Thyroid gland (tissue), 4 donors: ENCODE measurements around the gene MMD. TPM values are rescaled to one million over a fixed set of nuclear protein-coding genes. Genes with fewer than 3 reads are reported as not detected.

Experiments
- DNase-seq, 2 donors: peaks; one replicate each; pipeline ENCODE4 v3.0.0-alpha.2; 2019
- H3K27ac ChIP-seq, 3 donors: fragments of 200-600 bp; sonication (generic); 1 replicate in 2 of 3; 2 replicates in 1 of 3; pipeline ENCODE4 v1.5.1; 2016 to 2019; ENCODE audit warnings: mild to moderate bottlenecking in 1 of 3, moderate library complexity in 1 of 3
- H3K27me3 ChIP-seq: fragments of 200-600 bp; sonication (generic); one replicate; pipeline ENCODE4 v1.5.1; 2019
- H3K36me3 ChIP-seq, 2 donors: fragments of 200-600 bp; sonication (generic); one replicate each; pipeline ENCODE4 v1.5.1; 2016 to 2019
- H3K4me1 ChIP-seq, 2 donors: fragments of 200-600 bp; sonication (generic); one replicate each; pipeline ENCODE4 v1.5.1; 2017 to 2019
- H3K4me3 ChIP-seq, 3 donors: fragments of 200-600 bp; sonication (generic); replicated peaks in 1 of 3; 1 replicate in 2 of 3; 2 replicates in 1 of 3; pipeline ENCODE4 v1.5.1; 2016; ENCODE audit warnings: mild to moderate bottlenecking in 1 of 3
- H3K9me3 ChIP-seq: fragments of 200-600 bp; sonication (generic); one replicate; pipeline ENCODE4 v1.5.1; 2017
- CTCF ChIP-seq, 6 experiments: fragments of 200-600 bp in 3 of 6; fragments of 450-650 bp in 3 of 6; sonication (generic) in 3 of 6; IDR thresholded peaks; one replicate each; pipeline ENCODE4 v1.5.1; 2016 to 2019; ENCODE audit warnings: antibody characterized with exemption in 6 of 6, mild to moderate bottlenecking in 2 of 6, inconsistent platforms in 1 of 6, moderate library complexity in 1 of 6
- POLR2A ChIP-seq, 2 donors: fragments of 450-650 bp; IDR thresholded peaks; one replicate each; pipeline ENCODE4 v1.6.1; 2017; ENCODE audit warnings: antibody characterized with exemption in 2 of 2, mild to moderate bottlenecking in 2 of 2, moderate library complexity in 1 of 2
- WGBS, 2 donors: methylation state at CpG; one replicate each; pipeline ENCODE4 v1.1.5; 2017; 5-methylcytosine and 5-hydroxymethylcytosine counted together
- intact Hi-C: fragments of 100-400 bp; cut with DNase I; formaldehyde crosslinking; loops from one replicate; pipeline ENCODE4 v1.15.1; 2023
- total RNA-seq, 4 donors: library from RNA; depleted of rRNA; stranded (reverse); fragments of >200 nt; gene quantifications; one replicate each; pipeline ENCODE4 v1.2.3, GENCODE V29; 2016

MMD gene
- total RNA-seq, 4 donors from 2014 or later, result 8.9 to 21.9 (median 15.3) TPM

DNA sequence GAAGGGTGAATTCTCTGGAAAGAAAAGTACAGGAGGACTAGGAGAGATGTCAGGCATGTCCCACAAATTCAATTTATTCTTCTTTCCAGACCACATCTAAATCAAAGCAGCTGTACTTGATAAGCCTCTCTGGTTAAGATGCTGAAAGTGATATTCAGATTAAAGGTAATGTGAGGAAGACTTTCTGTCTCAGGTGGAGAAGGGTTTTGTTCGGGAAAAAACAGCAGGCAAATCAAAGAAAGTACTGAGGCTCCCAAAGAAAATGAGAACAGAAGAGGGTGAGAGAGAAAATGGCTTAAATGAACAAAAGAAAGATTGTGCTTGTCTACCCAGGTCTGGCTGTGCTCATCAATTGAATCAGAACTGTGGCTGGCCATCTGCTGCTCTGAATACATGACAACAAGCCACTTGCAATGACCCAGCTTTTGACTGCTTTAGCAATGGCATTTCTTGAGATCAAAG is 55.6 kb downstream of the MMD start:
- no peaks in the 10 kb centered on the region for H3K9me3 ChIP-seq
- 94 to 96% methylated on average over 1 of the region's 1 CpG for WGBS, 2 donors
- intact Hi-C loops, result no loop called here
- H3K36me3 ChIP-seq, result no peaks in the 10 kb centered on the region
- H3K4me1 ChIP-seq, result no peaks in the 10 kb centered on the region
- TF ChIP-seq CTCF (IDR thresholded peaks at IDR 0.05) (no peak), POLR2A (IDR thresholded peaks at IDR 0.05) (no peak)
- no peak overlapping the region for H3K27ac ChIP-seq
- DNase-seq, result no peak
- H3K27me3 ChIP-seq, result no peaks in the 10 kb centered on the region
- no peak overlapping the region for H3K4me3 ChIP-seq

DNA sequence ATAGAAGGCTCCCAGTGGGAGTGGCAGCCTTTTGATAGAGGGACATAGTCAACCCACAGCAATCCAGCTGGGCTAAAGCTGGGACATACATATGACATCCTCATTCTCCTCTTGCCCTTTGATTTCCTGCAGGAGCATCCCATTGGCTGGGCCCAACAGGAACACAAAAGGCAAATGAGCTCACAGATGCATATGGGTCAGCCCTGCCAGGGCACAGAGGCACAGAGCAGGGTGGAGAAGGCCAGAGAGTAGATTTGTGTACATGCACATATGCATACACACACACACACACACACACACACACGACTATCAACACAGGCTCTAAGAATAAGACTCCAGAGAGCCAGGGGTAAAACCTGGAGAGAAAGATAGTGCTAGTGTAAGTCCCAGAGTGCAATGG is 58.6 kb downstream of the MMD start:
- Histone ChIP-seq H3K36me3 (no peaks in the 10 kb centered on the region), H3K27me3 (no peaks in the 10 kb centered on the region), H3K9me3 (no peaks in the 10 kb centered on the region), H3K4me1 (peaks cover 2 to 7% of the 10 kb centered on the region in 2 donors), H3K27ac (no peak overlapping the region), H3K4me3 (no peak overlapping the region)
- TF ChIP-seq POLR2A (IDR thresholded peaks at IDR 0.05), result no peak
- no peak for TF ChIP-seq CTCF (IDR thresholded peaks at IDR 0.05)
- no peak for DNase-seq
- intact Hi-C loops, result no loop called here
- 80 to 85% methylated on average over 1 of the region's 1 CpG for WGBS, 2 donors

- no peak for TF ChIP-seq CTCF (IDR thresholded peaks at IDR 0.05)
- TF ChIP-seq POLR2A (IDR thresholded peaks at IDR 0.05), result no peak
- intact Hi-C loops, result no loop called here
These were observed 60.7 kb downstream of the MMD start for GRCh38 chr17:55360971-55361370.

GRCh38 chr17:55356434-55357328 is 65.0 kb downstream of the MMD start:
- H3K36me3 ChIP-seq, result no peaks in the 10 kb centered on the region
- 48 to 54% methylated on average over 3 of the region's 3 CpGs for WGBS, 2 donors
- peak overlapping the region in 2 of 3 donors; percentile 11 to 74 for H3K27ac ChIP-seq
- no peak overlapping the region for H3K4me3 ChIP-seq
- H3K27me3 ChIP-seq, result no peaks in the 10 kb centered on the region
- peak; percentile 38 to 59 (median 49) for TF ChIP-seq CTCF (IDR thresholded peaks at IDR 0.05)
- no peak for TF ChIP-seq POLR2A (IDR thresholded peaks at IDR 0.05)
- no peaks in the 10 kb centered on the region for H3K9me3 ChIP-seq
- DNase-seq, result peak; percentile 54 to 64
- intact Hi-C loops, result no loop called here
- H3K4me1 ChIP-seq, result peaks cover 13 to 20% of the 10 kb centered on the region in 2 donors

More at GRCh38 chr17:55360971-55361370, 60.7 kb downstream of the MMD start:
- DNase-seq, result no peak
- no peak overlapping the region for H3K27ac ChIP-seq
- no peaks in the 10 kb centered on the region for H3K36me3 ChIP-seq
- no peaks in the 10 kb centered on the region for H3K27me3 ChIP-seq
- peaks cover 13 to 20% of the 10 kb centered on the region in 2 donors for H3K4me1 ChIP-seq
- no peaks in the 10 kb centered on the region for H3K9me3 ChIP-seq
- H3K4me3 ChIP-seq, result no peak overlapping the region

GRCh38 chr17:55354941-55355340 is 66.7 kb downstream of the MMD start:
- no peaks in the 10 kb centered on the region for H3K36me3 ChIP-seq
- peaks cover 13 to 20% of the 10 kb centered on the region in 2 donors for H3K4me1 ChIP-seq
- H3K9me3 ChIP-seq, result no peaks in the 10 kb centered on the region
- intact Hi-C loops, result no loop called here
- 98% methylated on average over 2 of the region's 2 CpGs for WGBS, 2 donors
- no peak for DNase-seq
- TF ChIP-seq POLR2A (IDR thresholded peaks at IDR 0.05) (no peak), CTCF (IDR thresholded peaks at IDR 0.05) (no peak)
- no peak overlapping the region for H3K4me3 ChIP-seq
- H3K27ac ChIP-seq, result no peak overlapping the region
- no peaks in the 10 kb centered on the region for H3K27me3 ChIP-seq
